Keratinocyte (primary cell): ENCODE data around the gene C2orf49. TPM values are rescaled to one million over a fixed set of nuclear protein-coding genes. Genes with fewer than 3 reads are reported as not detected.

Source experiments
- DNase-seq: peaks from one replicate; pipeline ENCODE4 v3.0.0-alpha.2; 2011; ENCODE audit warnings: low read depth, missing footprints, low spot score
- FAIRE-seq: peaks from 2 replicates; lab custom pipeline; 2011; peaks lifted over from hg19 to GRCh38; lab: Jason Lieb, UNC
- H2AFZ ChIP-seq: 2 replicates; pipeline ENCODE4 v1.6.0; 2012; ENCODE audit warnings: low read length, control low read depth, inconsistent platforms; ENCODE audit not compliant: control insufficient read depth
- H3K27ac ChIP-seq: 2 replicates; pipeline ENCODE4 v1.5.1; 2011; ENCODE audit warnings: low read length; ENCODE audit not compliant: control insufficient read depth, insufficient read depth
- H3K27me3 ChIP-seq: 3 replicates; pipeline ENCODE4 v1.6.0; 2011; ENCODE audit warnings: low read length; ENCODE audit not compliant: control insufficient read depth, insufficient read depth; ENCODE audit errors: extremely low read depth
- H3K36me3 ChIP-seq, 2 experiments: 2 replicates in 1 of 2; 3 replicates in 1 of 2; pipeline ENCODE4 v1.5.1; 2011; ENCODE audit warnings: low read length in 2 of 2, mild to moderate bottlenecking in 1 of 2; ENCODE audit not compliant: control insufficient read depth in 2 of 2, insufficient read depth in 2 of 2; ENCODE audit errors: extremely low read depth in 1 of 2
- H3K4me1 ChIP-seq: 3 replicates; pipeline ENCODE4 v1.5.1; 2011; ENCODE audit warnings: low read length; ENCODE audit not compliant: control insufficient read depth, insufficient read depth; ENCODE audit errors: extremely low read depth
- H3K4me2 ChIP-seq: 3 replicates; pipeline ENCODE4 v1.6.0; 2011; ENCODE audit warnings: low read depth, low read length; ENCODE audit not compliant: control insufficient read depth, insufficient read depth; ENCODE audit errors: extremely low read depth
- H3K4me3 ChIP-seq, 3 experiments: fragments of 200-600 bp in 1 of 3; sonication (generic) in 1 of 3; 2 replicates in 2 of 3; 3 replicates in 1 of 3; pipeline ENCODE4 v1.5.1; 2011 to 2016; ENCODE audit warnings: low read length in 3 of 3, mild to moderate bottlenecking in 3 of 3, control low read depth in 2 of 3, inconsistent platforms in 1 of 3, low read depth in 1 of 3, mixed read lengths in 1 of 3, mixed run types in 1 of 3, moderate library complexity in 1 of 3; ENCODE audit not compliant: control insufficient read depth in 2 of 3, insufficient read depth in 2 of 3; ENCODE audit errors: extremely low read depth in 1 of 3
- H3K79me2 ChIP-seq: 2 replicates; pipeline ENCODE4 v1.6.0; 2012; ENCODE audit warnings: low read length; ENCODE audit not compliant: control insufficient read depth, insufficient read depth
- H3K9ac ChIP-seq: 3 replicates; pipeline ENCODE4 v1.6.0; 2011; ENCODE audit warnings: low read length; ENCODE audit not compliant: control insufficient read depth, insufficient read depth; ENCODE audit errors: extremely low read depth
- H3K9me1 ChIP-seq: 3 replicates; pipeline ENCODE4 v1.6.0; 2011; ENCODE audit warnings: low read length; ENCODE audit not compliant: control insufficient read depth, insufficient read depth; ENCODE audit errors: extremely low read depth
- H3K9me3 ChIP-seq: 2 replicates; pipeline ENCODE4 v1.5.1; 2012; ENCODE audit warnings: low read depth, low read length; ENCODE audit not compliant: control insufficient read depth
- H4K20me1 ChIP-seq: 3 replicates; pipeline ENCODE4 v1.6.0; 2011; ENCODE audit warnings: low read length; ENCODE audit not compliant: control insufficient read depth, insufficient read depth; ENCODE audit errors: extremely low read depth
- CTCF ChIP-seq, 3 experiments: IDR thresholded peaks in 1 of 3; conservative IDR thresholded peaks in 1 of 3; optimal IDR thresholded peaks in 1 of 3; 2 replicates in 2 of 3; 3 replicates in 1 of 3; pipeline versions ENCODE3 to v1.5.1; 2011; ENCODE audit warnings: low read length in 3 of 3, mild to moderate bottlenecking in 3 of 3, moderate library complexity in 2 of 3, control low read depth in 1 of 3, inconsistent platforms in 1 of 3; ENCODE audit not compliant: insufficient read depth in 2 of 3; ENCODE audit errors: extremely low read depth in 1 of 3
- EZH2 ChIP-seq: IDR thresholded peaks from one replicate; pipeline ENCODE4 v1.6.1; 2012; ENCODE audit warnings: inconsistent platforms, mild to moderate bottlenecking, low read length, moderate library complexity
- dilution Hi-C: fragments of 300-500 bp; cut with MboI; formaldehyde crosslinking; loops from one replicate; pipeline ENCODE4 v1.7.0; 2020; ENCODE audit warnings: low sequenced_read_pairs; ENCODE audit not compliant: extremely low pct_ligation_motif_present
- polyA plus RNA-seq, 5 experiments: library from polyadenylated mRNA; depleted of rRNA in 3 of 5; stranded (reverse) in 3 of 5; stranded (forward) in 1 of 5; unstranded in 1 of 5; fragments of >200 nt; gene quantifications; 1 replicate in 1 of 5; 2 replicates in 3 of 5; 3 replicates in 1 of 5; pipeline versions ENCODE4 v1.2.1 to v1.2.3, GENCODE V29; 2011 to 2012; ENCODE audit warnings: missing spikeins in 2 of 5, low read depth in 1 of 5, low replicate concordance in 1 of 5

C2orf49 gene
- polyA plus RNA-seq, 1 donor (not counting 4 experiments of a cell fraction or from before 2014, with no cell fraction given): 19.4 TPM

- no peaks in the 10 kb centered on the region for H3K27me3 ChIP-seq
- no peak overlapping the region for H3K4me3 ChIP-seq
- H3K79me2 ChIP-seq: peaks cover 66% of the 10 kb centered on the region
- H3K27ac ChIP-seq: no peak overlapping the region
- no peak overlapping the region for H3K4me2 ChIP-seq
- no peaks in the 10 kb centered on the region for H3K9me1 ChIP-seq
- dilution Hi-C loops: no loop called here
- no peak overlapping the region for H2AFZ ChIP-seq
- H3K9ac ChIP-seq: no peak overlapping the region
- peaks cover 37 to 47% of the 10 kb centered on the region in 2 experiments for H3K36me3 ChIP-seq
- H3K4me1 ChIP-seq: peaks cover 44% of the 10 kb centered on the region
- DNase-seq: no peak
- TF ChIP-seq CTCF (optimal IDR thresholded peaks at IDR 0.05 in 1 of 3, IDR thresholded peaks at IDR 0.05 in 1 of 3, conservative IDR thresholded peaks at IDR 0.05 in 1 of 3; ENCODE audit: extremely low read depth in 1 of 3, insufficient read depth in 2 of 3, low read length in 3 of 3) (no peak), EZH2 (no peak)
- no peak for FAIRE-seq
- no peaks in the 10 kb centered on the region for H3K9me3 ChIP-seq
- H4K20me1 ChIP-seq: peaks cover 6% of the 10 kb centered on the region
Measured at GRCh38 chr2:105382177-105382576, 44.8 kb downstream of the C2orf49 start.

GRCh38 chr2:105383432-105384166, 46.3 kb downstream of the C2orf49 start:
- no peaks in the 10 kb centered on the region for H3K27me3 ChIP-seq
- no peak overlapping the region for H2AFZ ChIP-seq
- dilution Hi-C loops: no loop called here
- H3K9ac ChIP-seq: no peak overlapping the region
- no peak overlapping the region for H3K27ac ChIP-seq
- H3K79me2 ChIP-seq: peaks cover 72% of the 10 kb centered on the region
- H3K4me1 ChIP-seq: peaks cover 36% of the 10 kb centered on the region
- FAIRE-seq (no peak), DNase-seq (no peak)
- no peak overlapping the region for H3K4me2 ChIP-seq
- no peaks in the 10 kb centered on the region for H3K9me1 ChIP-seq
- peaks cover 6% of the 10 kb centered on the region for H4K20me1 ChIP-seq
- peaks cover 40 to 44% of the 10 kb centered on the region in 2 experiments for H3K36me3 ChIP-seq
- no peak overlapping the region for H3K4me3 ChIP-seq
- no peak for TF ChIP-seq CTCF (optimal IDR thresholded peaks at IDR 0.05 in 1 of 3, IDR thresholded peaks at IDR 0.05 in 1 of 3, conservative IDR thresholded peaks at IDR 0.05 in 1 of 3; ENCODE audit: extremely low read depth in 1 of 3, insufficient read depth in 2 of 3, low read length in 3 of 3)
- no peak for TF ChIP-seq EZH2
- H3K9me3 ChIP-seq: no peaks in the 10 kb centered on the region
